DMS153 treated with DMSO at 0.1 percent for 48 hours (cell line): Measurements from ENCODE around the gene AFF2.

ENCODE experiments used
- DNase-seq: peaks from one replicate; lab custom pipeline; 2025; ENCODE audit not compliant: unreplicated experiment; lab: John Stamatoyannopoulos, UW

Gene AFF2

GRCh38 chrX:148914783-148915182, 414.4 kb downstream of the AFF2 start:
- DNase-seq: no peak

GRCh38 chrX:148915474-148915873, 415.1 kb downstream of the AFF2 start:
- DNase-seq: no peak

GRCh38 chrX:148917441-148917840, 417.0 kb downstream of the AFF2 start:
- DNase-seq: no peak

GRCh38 chrX:148923631-148924030, 423.2 kb downstream of the AFF2 start:
- no peak for DNase-seq

- DNase-seq: no peak
These were observed 426.0 kb downstream of the AFF2 start for GRCh38 chrX:148926371-148926770.

- DNase-seq: no peak
These were observed 428.4 kb downstream of the AFF2 start for GRCh38 chrX:148928811-148929210.

- no peak for DNase-seq
These were observed 429.3 kb downstream of the AFF2 start for GRCh38 chrX:148929686-148930085.

GRCh38 chrX:148930206-148930729, 429.9 kb downstream of the AFF2 start:
- DNase-seq: no peak

- no peak for DNase-seq
These were observed 433.5 kb downstream of the AFF2 start for GRCh38 chrX:148933881-148934280.

- no peak for DNase-seq
These were observed 437.9 kb downstream of the AFF2 start for GRCh38 chrX:148938348-148938747.

GRCh38 chrX:148940411-148940996, 440.1 kb downstream of the AFF2 start:
- DNase-seq: no peak

- DNase-seq: no peak
These were observed 442.3 kb downstream of the AFF2 start for GRCh38 chrX:148942754-148943153.

- DNase-seq: no peak
These were observed 447.1 kb downstream of the AFF2 start for GRCh38 chrX:148947399-148947975.

GRCh38 chrX:148956352-148956751, 455.9 kb downstream of the AFF2 start:
- DNase-seq: no peak

- DNase-seq: no peak
These were observed 458.5 kb downstream of the AFF2 start for GRCh38 chrX:148958901-148959300.

- no peak for DNase-seq
These were observed 459.6 kb downstream of the AFF2 start for GRCh38 chrX:148960060-148960459.

- no peak for DNase-seq
These were observed 461.6 kb downstream of the AFF2 start for GRCh38 chrX:148961985-148962384.

GRCh38 chrX:148976571-148977400, 476.4 kb downstream of the AFF2 start:
- DNase-seq: no peak

- DNase-seq: no peak
These were observed 479.4 kb downstream of the AFF2 start for GRCh38 chrX:148979786-148980185.

- no peak for DNase-seq
These were observed 483.8 kb downstream of the AFF2 start for GRCh38 chrX:148984238-148984637.

- DNase-seq: no peak
These were observed 491.1 kb downstream of the AFF2 start for GRCh38 chrX:148991502-148991901.

- DNase-seq: no peak
These were observed 495.2 kb downstream of the AFF2 start for GRCh38 chrX:148995661-148996060.
